HG02938 (cell line): Measurements from ENCODE around the gene RNF225.
A peak's percentile ranks its signal among the peaks of the same experiment; 100 is the strongest.
"Not testable (repeated sequence)": the region's sequence is repeated elsewhere in the genome, so short reads cannot be mapped to it uniquely, and the experiment has no call there.

Experiments
- ATAC-seq: cut with Tn5 transposase; IDR thresholded peaks from one replicate; pipeline ENCODE4 v1.9.1; 2021; ENCODE audit warnings: mild to moderate bottlenecking, moderate library complexity; ENCODE audit not compliant: unreplicated experiment

Gene RNF225

GRCh38 chr19:58395220-58395978 lies at the start of gene RNF225:
Gene RNF225 (plus strand): TSS chr19:58395656. CDS start chr19:58396090, 434 bp downstream.
- no peak for ATAC-seq

- ATAC-seq = peak; percentile 67
Observed at GRCh38 chr19:58346961-58347929, 48.2 kb upstream of the RNF225 start.

GRCh38 chr19:58348080-58348479 lies 47.4 kb upstream of the RNF225 start:
- not testable (repeated sequence) for ATAC-seq

- ATAC-seq = no peak
Observed at GRCh38 chr19:58349590-58349989, 45.9 kb upstream of the RNF225 start.

GRCh38 chr19:58350001-58350861 lies 45.2 kb upstream of the RNF225 start:
- ATAC-seq = no peak

- no peak for ATAC-seq
Observed at GRCh38 chr19:58350871-58351557, 44.4 kb upstream of the RNF225 start.

GRCh38 chr19:58351558-58351878 lies 43.9 kb upstream of the RNF225 start:
- ATAC-seq = no peak

- ATAC-seq = no peak
Observed at GRCh38 chr19:58351990-58352755, 43.3 kb upstream of the RNF225 start.

- no peak for ATAC-seq
Observed at GRCh38 chr19:58352760-58353671, 42.4 kb upstream of the RNF225 start, which contains the start of gene A1BG. Gene A1BG (minus strand): TSS chr19:58353492. CDS start chr19:58353437, 55 bp downstream.

GRCh38 chr19:58353717-58354477 lies 41.6 kb upstream of the RNF225 start:
- no peak for ATAC-seq

- ATAC-seq = no peak
Observed at GRCh38 chr19:58354478-58355030, 40.9 kb upstream of the RNF225 start.

GRCh38 chr19:58355215-58355796 lies 40.1 kb upstream of the RNF225 start:
- no peak for ATAC-seq

GRCh38 chr19:58355908-58356765 lies 39.3 kb upstream of the RNF225 start:
- no peak for ATAC-seq

GRCh38 chr19:58356766-58357480 lies 38.5 kb upstream of the RNF225 start:
- ATAC-seq = no peak

- ATAC-seq = no peak
Observed at GRCh38 chr19:58357481-58358145, 37.8 kb upstream of the RNF225 start.
